Mesendoderm (in vitro differentiated cells): Measurements from ENCODE around the gene DLGAP4.
A peak's percentile ranks its signal among the peaks of the same experiment; 100 is the strongest.

ENCODE experiments used
- DNase-seq: peaks from one replicate; pipeline ENCODE4 v3.0.0; 2013
- H2AK5ac ChIP-seq: 2 replicates; pipeline ENCODE4 v1.6.1; 2013; ENCODE audit warnings: low read length, inconsistent platforms
- H2BK120ac ChIP-seq: 2 replicates; pipeline ENCODE4 v1.6.1; 2013; ENCODE audit warnings: low read depth, mild to moderate bottlenecking, low read length, moderate library complexity, mixed read lengths
- H2BK15ac ChIP-seq: replicated peaks from 2 replicates; pipeline ENCODE4 v1.6.1; 2013; ENCODE audit warnings: low read depth, mild to moderate bottlenecking, moderate library complexity
- H2BK5ac ChIP-seq: 2 replicates; pipeline ENCODE4 v1.6.1; 2013; ENCODE audit warnings: low read length, inconsistent platforms
- H3K18ac ChIP-seq: 2 replicates; pipeline ENCODE4 v1.6.1; 2013; ENCODE audit warnings: mild to moderate bottlenecking, low read length, mixed read lengths
- H3K23ac ChIP-seq: one replicate; pipeline ENCODE4 v1.6.1; 2013; ENCODE audit warnings: low read length
- H3K27ac ChIP-seq: 2 replicates; pipeline ENCODE4 v1.5.1; 2013; ENCODE audit warnings: low read depth, mild to moderate bottlenecking, inconsistent platforms, low read length, moderate library complexity
- H3K27me3 ChIP-seq: 2 replicates; pipeline ENCODE4 v1.6.1; 2013; ENCODE audit warnings: low read length, control low read depth, mild to moderate bottlenecking, inconsistent platforms; ENCODE audit not compliant: insufficient read depth, poor library complexity
- H3K36me3 ChIP-seq: 2 replicates; pipeline ENCODE4 v1.6.1; 2013; ENCODE audit warnings: low read length, inconsistent platforms; ENCODE audit not compliant: control insufficient read depth, insufficient read depth
- H3K4ac ChIP-seq: one replicate; pipeline ENCODE4 v1.6.1; 2013; ENCODE audit warnings: low read depth, mild to moderate bottlenecking, low read length, moderate library complexity
- H3K4me1 ChIP-seq: 2 replicates; pipeline ENCODE4 v1.6.1; 2013; ENCODE audit warnings: low read depth, low read length, inconsistent platforms; ENCODE audit not compliant: control insufficient read depth
- H3K4me2 ChIP-seq: 2 replicates; pipeline ENCODE4 v1.6.1; 2013; ENCODE audit warnings: low read length
- H3K4me3 ChIP-seq: 2 replicates; pipeline ENCODE4 v1.5.1; 2013; ENCODE audit warnings: mild to moderate bottlenecking, low read length
- H3K56ac ChIP-seq: one replicate; pipeline ENCODE4 v1.6.1; 2013; ENCODE audit warnings: low read length
- H3K79me1 ChIP-seq: 2 replicates; pipeline ENCODE4 v1.6.1; 2013; ENCODE audit warnings: low read length, inconsistent platforms
- H3K79me2 ChIP-seq: 2 replicates; pipeline ENCODE4 v1.6.1; 2013; ENCODE audit warnings: mild to moderate bottlenecking, low read length; ENCODE audit not compliant: control insufficient read depth, insufficient read depth
- H3K9ac ChIP-seq: 2 replicates; pipeline ENCODE4 v1.6.1; 2013; ENCODE audit warnings: low read length, inconsistent platforms
- H4K5ac ChIP-seq: one replicate; pipeline ENCODE4 v1.6.1; 2013; ENCODE audit warnings: low read length
- H4K8ac ChIP-seq: one replicate; pipeline ENCODE4 v1.6.1; 2013; ENCODE audit warnings: low read depth, mild to moderate bottlenecking, control low read depth, low read length, moderate library complexity
- WGBS: extraction: QIAGEN DNeasy Blood & Tissue Kit; methylation state at CpG from one replicate; pipeline ENCODE4 v1.1.7; 2013; ENCODE audit warnings: low lambda C conversion rate, missing lambda C conversion rate; ENCODE audit not compliant: insufficient coverage; ENCODE audit errors: extremely low coverage; 5-methylcytosine and 5-hydroxymethylcytosine counted together

Gene DLGAP4

DNA sequence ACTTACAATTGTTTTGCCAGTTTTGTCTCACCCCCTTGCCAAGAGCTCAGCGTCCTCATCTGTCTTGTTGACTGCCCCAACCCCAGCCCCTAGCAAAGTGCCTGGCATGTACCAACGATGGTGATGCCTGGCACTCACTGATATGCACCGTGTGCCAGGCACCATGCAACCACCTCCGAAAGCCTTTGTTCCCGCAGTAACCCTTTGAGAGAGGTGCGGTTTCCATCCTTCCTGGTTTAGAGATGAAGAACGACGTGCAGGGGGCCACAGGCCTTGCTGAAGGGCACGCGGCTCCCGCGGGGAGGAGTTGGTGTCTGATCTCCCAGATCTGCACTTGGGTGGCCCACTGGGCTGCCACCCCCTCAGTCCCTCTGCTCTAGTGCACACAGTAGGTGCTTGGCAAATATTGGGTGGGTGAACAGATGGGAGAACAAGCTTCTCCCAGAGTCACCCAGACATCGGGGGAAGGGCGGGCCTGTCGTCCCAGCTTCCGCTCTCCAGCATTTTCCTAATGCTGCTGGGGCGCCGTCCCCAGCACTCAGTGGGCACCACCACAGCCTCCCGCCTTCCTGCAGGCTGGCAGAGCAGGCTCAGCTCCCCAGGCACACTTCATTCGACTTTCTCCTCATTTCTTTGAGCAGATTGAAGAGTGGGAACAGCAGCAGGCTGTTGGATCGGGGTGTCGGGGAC is 35.3 kb downstream of the DLGAP4 start:
- no peak overlapping the region for H3K4me2 ChIP-seq
- WGBS: no CpG with 5 or more reads among the region's 22 CpGs
- no peaks in the 10 kb centered on the region for H3K79me1 ChIP-seq
- H3K18ac ChIP-seq: no peak overlapping the region
- no peak overlapping the region for H3K27ac ChIP-seq
- no peak overlapping the region for H4K8ac ChIP-seq
- no peak overlapping the region for H3K4me3 ChIP-seq
- no peaks in the 10 kb centered on the region for H3K27me3 ChIP-seq
- H3K79me2 ChIP-seq: no peaks in the 10 kb centered on the region
- no peak overlapping the region for H2BK5ac ChIP-seq
- no peak overlapping the region for H3K23ac ChIP-seq
- no peaks in the 10 kb centered on the region for H3K36me3 ChIP-seq
- no peak overlapping the region for H3K56ac ChIP-seq
- no peak overlapping the region for H3K9ac ChIP-seq
- no peak overlapping the region for H4K5ac ChIP-seq
- no peak overlapping the region for H2BK15ac ChIP-seq
- no peak overlapping the region for H3K4ac ChIP-seq
- DNase-seq: no peak
- no peak overlapping the region for H2BK120ac ChIP-seq
- H2AK5ac ChIP-seq: no peak overlapping the region
- no peaks in the 10 kb centered on the region for H3K4me1 ChIP-seq

DNA sequence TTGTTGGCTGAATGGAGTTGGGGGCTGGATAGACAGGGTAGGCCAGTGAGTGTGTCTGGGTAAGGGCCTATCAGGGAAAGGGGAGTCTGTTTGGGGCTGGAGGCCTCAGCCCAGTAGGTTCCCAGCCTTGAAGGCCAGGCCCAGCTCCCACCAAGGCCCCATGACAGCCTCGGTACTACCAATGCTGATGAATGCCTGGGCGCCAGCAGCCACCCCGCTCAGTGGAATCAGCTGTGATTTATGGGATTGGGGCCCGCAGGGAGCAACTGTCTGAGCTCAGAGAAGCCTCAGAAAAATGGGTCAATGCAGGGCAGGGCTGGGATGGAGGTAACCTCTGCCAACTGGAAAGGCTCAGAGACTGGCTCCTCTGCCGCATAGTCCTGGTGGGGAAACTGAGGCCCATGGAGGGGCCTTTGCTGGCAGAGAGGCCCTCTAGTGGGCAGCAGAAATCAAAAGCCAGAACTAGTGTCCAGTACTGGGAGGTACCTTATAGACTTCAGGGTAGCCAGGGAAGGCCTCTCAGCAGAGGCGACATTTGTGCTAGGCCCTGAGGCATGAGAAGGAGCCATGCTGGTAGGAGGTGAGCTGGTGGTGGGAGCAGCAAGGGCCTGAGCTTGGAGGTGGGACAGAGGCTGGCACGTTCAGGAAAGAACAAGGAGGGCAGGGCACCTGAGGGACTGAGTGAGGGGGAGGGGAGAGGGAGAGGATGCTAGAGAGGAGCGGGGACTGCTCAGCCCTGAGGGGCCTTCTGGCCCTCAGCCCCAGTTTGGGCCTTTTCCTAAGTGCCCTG is 36.4 kb downstream of the DLGAP4 start:
- WGBS: no CpG with 5 or more reads among the region's 8 CpGs

DNA sequence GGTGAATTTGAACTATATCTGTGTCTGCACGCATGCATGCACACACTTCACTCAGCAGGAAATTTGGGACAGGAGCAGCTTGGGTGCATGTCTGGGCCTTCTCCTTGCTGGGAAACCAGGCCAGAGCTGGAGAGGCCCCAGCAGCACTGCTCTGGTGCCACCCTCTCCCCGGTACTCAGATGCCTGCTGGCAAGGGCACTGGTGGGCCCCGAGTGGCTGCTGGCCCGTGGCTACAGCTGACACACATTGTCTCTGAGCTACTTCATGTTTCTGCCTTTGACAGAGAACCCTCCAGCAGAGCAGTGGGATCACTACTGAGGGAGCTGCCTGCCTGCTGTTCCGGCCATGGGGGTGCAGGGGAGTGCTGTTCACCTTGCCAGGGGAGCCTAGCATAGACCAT is 37.5 kb downstream of the DLGAP4 start:
- WGBS: no CpG with 5 or more reads among the region's 5 CpGs
- H2BK120ac ChIP-seq: no peak overlapping the region
- no peak overlapping the region for H3K27ac ChIP-seq

More for the DNA sequence above, 36.4 kb downstream of the DLGAP4 start:
- Histone ChIP-seq H3K4me3 (no peak overlapping the region), H2BK15ac (no peak overlapping the region), H2BK5ac (no peak overlapping the region), H4K8ac (no peak overlapping the region), H2AK5ac (no peak overlapping the region), H2BK120ac (no peak overlapping the region), H3K27ac (no peak overlapping the region), H3K9ac (no peak overlapping the region), H3K4ac (no peak overlapping the region), H3K56ac (no peak overlapping the region), H3K18ac (no peak overlapping the region), H3K79me2 (no peaks in the 10 kb centered on the region), H3K23ac (no peak overlapping the region), H3K79me1 (no peaks in the 10 kb centered on the region), H3K27me3 (no peaks in the 10 kb centered on the region), H3K36me3 (no peaks in the 10 kb centered on the region), H4K5ac (no peak overlapping the region), H3K4me2 (no peak overlapping the region), H3K4me1 (no peaks in the 10 kb centered on the region)
- DNase-seq: no peak

DNA sequence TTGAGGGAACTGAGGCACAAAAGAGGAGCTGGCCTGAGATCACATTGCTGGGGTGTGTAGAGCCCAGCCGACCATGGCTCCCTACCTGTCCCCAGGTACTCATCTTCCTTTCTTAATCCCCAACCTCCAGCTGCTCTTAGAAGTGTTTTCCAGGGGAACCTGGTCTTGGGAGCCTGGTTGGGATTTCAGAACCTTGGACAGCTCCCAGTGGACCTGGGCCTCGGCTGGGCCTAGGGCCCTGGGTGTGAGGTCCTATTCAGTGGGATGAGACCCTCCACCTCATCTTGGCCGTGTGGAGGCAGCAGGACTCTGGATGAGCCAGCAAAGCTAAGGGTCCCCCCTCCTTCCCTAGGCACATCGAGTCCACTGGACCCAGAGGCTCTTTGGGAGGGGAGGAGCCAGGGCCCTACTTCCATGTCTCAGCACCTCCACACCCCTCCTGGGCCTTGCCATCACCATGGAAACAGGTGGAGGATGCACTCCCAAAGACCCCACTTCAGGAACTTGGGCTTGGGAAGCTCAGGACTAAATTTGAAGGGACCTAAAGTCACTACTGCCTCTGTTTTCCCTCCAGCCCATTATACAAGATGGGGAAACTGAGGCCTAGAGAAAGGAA is 38.5 kb downstream of the DLGAP4 start:
- H3K4ac ChIP-seq: no peak overlapping the region
- H3K79me2 ChIP-seq: no peaks in the 10 kb centered on the region
- H3K27me3 ChIP-seq: no peaks in the 10 kb centered on the region
- H3K4me2 ChIP-seq: no peak overlapping the region
- DNase-seq: peak; percentile 87
- H4K8ac ChIP-seq: no peak overlapping the region
- no peak overlapping the region for H3K23ac ChIP-seq
- no peaks in the 10 kb centered on the region for H3K79me1 ChIP-seq
- no peak overlapping the region for H3K56ac ChIP-seq
- H3K36me3 ChIP-seq: no peaks in the 10 kb centered on the region
- no peak overlapping the region for H2AK5ac ChIP-seq
- no CpG with 5 or more reads among the region's 4 CpGs for WGBS
- H3K4me3 ChIP-seq: no peak overlapping the region
- H3K18ac ChIP-seq: no peak overlapping the region
- H2BK5ac ChIP-seq: no peak overlapping the region
- H2BK15ac ChIP-seq: no peak overlapping the region
- no peaks in the 10 kb centered on the region for H3K4me1 ChIP-seq
- no peak overlapping the region for H3K9ac ChIP-seq
- no peak overlapping the region for H3K27ac ChIP-seq
- no peak overlapping the region for H2BK120ac ChIP-seq
- H4K5ac ChIP-seq: no peak overlapping the region

More for the DNA sequence above, 37.5 kb downstream of the DLGAP4 start:
- Histone ChIP-seq H3K79me2 (no peaks in the 10 kb centered on the region), H3K27me3 (no peaks in the 10 kb centered on the region), H2BK15ac (no peak overlapping the region), H3K36me3 (no peaks in the 10 kb centered on the region), H3K4ac (no peak overlapping the region), H3K56ac (no peak overlapping the region), H3K4me1 (no peaks in the 10 kb centered on the region), H3K23ac (no peak overlapping the region), H3K18ac (no peak overlapping the region), H3K9ac (no peak overlapping the region), H2BK5ac (no peak overlapping the region), H3K79me1 (no peaks in the 10 kb centered on the region), H3K4me2 (no peak overlapping the region), H4K5ac (no peak overlapping the region), H4K8ac (no peak overlapping the region), H2AK5ac (no peak overlapping the region), H3K4me3 (no peak overlapping the region)
- no peak for DNase-seq

DNA sequence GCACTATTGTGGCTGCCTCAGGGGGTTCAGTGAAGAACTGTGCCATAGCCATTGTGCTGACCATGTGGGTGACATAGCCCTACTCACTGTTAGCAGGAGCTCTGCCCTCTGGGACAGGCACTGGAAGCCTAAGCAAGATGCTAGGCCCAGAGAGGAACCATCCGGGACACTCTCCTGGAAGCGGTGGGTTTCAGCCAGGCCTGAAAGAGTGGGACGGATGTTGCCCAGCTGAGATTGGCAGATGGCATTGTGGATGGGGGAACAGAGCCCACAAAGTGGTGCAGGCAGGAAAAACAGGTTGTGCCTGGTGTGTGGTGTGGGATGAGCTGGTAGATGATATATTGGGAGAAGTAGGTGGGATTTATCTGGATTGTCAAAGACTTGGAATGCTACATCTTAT is 40.1 kb downstream of the DLGAP4 start:
- Histone ChIP-seq H3K79me1 (no peaks in the 10 kb centered on the region), H3K36me3 (no peaks in the 10 kb centered on the region), H3K9ac (no peak overlapping the region), H3K27ac (no peak overlapping the region), H3K23ac (no peak overlapping the region), H3K79me2 (no peaks in the 10 kb centered on the region), H2BK5ac (no peak overlapping the region), H3K18ac (no peak overlapping the region), H4K8ac (no peak overlapping the region), H3K4ac (no peak overlapping the region), H3K4me2 (no peak overlapping the region), H2BK15ac (no peak overlapping the region), H2BK120ac (no peak overlapping the region), H2AK5ac (no peak overlapping the region), H3K4me3 (no peak overlapping the region), H3K27me3 (no peaks in the 10 kb centered on the region), H3K4me1 (no peaks in the 10 kb centered on the region), H4K5ac (no peak overlapping the region), H3K56ac (no peak overlapping the region)
- DNase-seq: no peak
- no CpG with 5 or more reads among the region's 3 CpGs for WGBS
